Mesothelial cell of epicardium (in vitro differentiated cells): Measurements from ENCODE around the gene LORICRIN. TPM values are rescaled to one million over a fixed set of nuclear protein-coding genes. Genes with fewer than 3 reads are reported as not detected.
"Not testable (repeated sequence)": the region's sequence is repeated elsewhere in the genome, so short reads cannot be mapped to it uniquely, and the experiment has no call there.

Source experiments
- DNase-seq, 2 experiments: peaks; one replicate each; pipeline ENCODE4 v3.0.0; 2021; ENCODE audit warnings: low spot score in 2 of 2; ENCODE audit not compliant: unreplicated experiment in 2 of 2
- H3K27ac Mint-ChIP-seq: 2 replicates; pipeline ENCODE4 v1.8.0; 2021; ENCODE audit warnings: mixed read lengths
- H3K27me3 Mint-ChIP-seq: 2 replicates; pipeline ENCODE4 v1.8.0; 2021; ENCODE audit warnings: low read depth, mixed read lengths
- H3K36me3 Mint-ChIP-seq: 2 replicates; pipeline ENCODE4 v1.8.0; 2021; ENCODE audit warnings: mixed read lengths
- H3K4me1 Mint-ChIP-seq: 2 replicates; pipeline ENCODE4 v1.8.0; 2021; ENCODE audit warnings: mixed read lengths
- H3K4me3 Mint-ChIP-seq: 2 replicates; pipeline ENCODE4 v1.8.0; 2021; ENCODE audit warnings: mild to moderate bottlenecking, moderate library complexity, mixed read lengths
- H3K9me3 Mint-ChIP-seq: 2 replicates; pipeline ENCODE4 v1.8.0; 2021; ENCODE audit warnings: mixed read lengths
- total RNA-seq: library from RNA; stranded (reverse); gene quantifications from 3 replicates; pipeline ENCODE4 v1.2.1, GENCODE V29; 2021
- TF ChIP-seq, protein P1 (sequence below): fragments of 200-600 bp; sonication (generic); IDR thresholded peaks from one replicate; pipeline ENCODE4 v1.5.0; 2021; ENCODE audit warnings: antibody characterized with exemption; ENCODE audit not compliant: unreplicated experiment

Gene LORICRIN
- total RNA-seq, 1 donor from 2014 or later = not detected

DNA sequence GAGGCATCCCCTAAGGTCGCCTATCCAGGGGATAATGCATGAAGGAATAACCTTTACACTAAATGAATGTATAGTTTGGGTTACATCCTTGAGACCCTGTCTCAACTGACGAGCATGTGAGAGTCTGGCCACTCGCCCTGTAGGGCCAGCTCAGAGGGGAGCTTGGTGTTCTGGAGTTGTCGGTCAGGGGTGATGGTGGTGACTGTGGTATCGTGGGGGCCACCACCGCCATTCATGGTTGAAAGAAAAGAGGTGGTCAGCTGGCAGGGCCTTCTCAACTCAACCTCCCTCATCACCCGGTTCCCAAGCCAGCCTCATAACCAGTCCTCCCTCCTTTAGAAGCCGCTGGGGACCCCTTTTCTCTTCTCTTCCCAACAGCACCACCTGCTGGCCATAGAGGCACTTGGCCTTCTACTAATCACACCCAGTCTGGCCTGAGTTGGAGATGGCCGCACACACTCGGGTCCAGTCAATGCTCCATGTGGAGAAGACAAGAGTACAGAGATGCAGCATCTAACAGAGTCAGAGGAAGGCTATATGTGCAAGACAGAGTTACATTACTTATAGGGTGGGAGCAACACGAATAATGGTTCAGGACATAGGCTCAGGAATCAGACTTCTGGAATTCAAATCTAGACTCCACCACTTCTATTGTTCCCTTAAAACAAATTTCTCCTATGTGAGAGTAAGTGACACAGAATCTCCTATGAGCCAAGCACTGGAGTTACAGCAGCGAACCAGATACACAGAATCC lies 30.2 kb upstream of the LORICRIN start:
- not testable (repeated sequence) for H3K4me3 Mint-ChIP-seq, H3K27ac Mint-ChIP-seq, H3K4me1 Mint-ChIP-seq, H3K36me3 Mint-ChIP-seq, H3K9me3 Mint-ChIP-seq
- H3K27me3 Mint-ChIP-seq = peaks cover 25% of the 10 kb centered on the region
- DNase-seq = peak in 1 of 2 experiments; percentile 58
- TF ChIP-seq, protein P1, sequence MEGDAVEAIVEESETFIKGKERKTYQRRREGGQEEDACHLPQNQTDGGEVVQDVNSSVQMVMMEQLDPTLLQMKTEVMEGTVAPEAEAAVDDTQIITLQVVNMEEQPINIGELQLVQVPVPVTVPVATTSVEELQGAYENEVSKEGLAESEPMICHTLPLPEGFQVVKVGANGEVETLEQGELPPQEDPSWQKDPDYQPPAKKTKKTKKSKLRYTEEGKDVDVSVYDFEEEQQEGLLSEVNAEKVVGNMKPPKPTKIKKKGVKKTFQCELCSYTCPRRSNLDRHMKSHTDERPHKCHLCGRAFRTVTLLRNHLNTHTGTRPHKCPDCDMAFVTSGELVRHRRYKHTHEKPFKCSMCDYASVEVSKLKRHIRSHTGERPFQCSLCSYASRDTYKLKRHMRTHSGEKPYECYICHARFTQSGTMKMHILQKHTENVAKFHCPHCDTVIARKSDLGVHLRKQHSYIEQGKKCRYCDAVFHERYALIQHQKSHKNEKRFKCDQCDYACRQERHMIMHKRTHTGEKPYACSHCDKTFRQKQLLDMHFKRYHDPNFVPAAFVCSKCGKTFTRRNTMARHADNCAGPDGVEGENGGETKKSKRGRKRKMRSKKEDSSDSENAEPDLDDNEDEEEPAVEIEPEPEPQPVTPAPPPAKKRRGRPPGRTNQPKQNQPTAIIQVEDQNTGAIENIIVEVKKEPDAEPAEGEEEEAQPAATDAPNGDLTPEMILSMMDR = peak; percentile 48

DNA sequence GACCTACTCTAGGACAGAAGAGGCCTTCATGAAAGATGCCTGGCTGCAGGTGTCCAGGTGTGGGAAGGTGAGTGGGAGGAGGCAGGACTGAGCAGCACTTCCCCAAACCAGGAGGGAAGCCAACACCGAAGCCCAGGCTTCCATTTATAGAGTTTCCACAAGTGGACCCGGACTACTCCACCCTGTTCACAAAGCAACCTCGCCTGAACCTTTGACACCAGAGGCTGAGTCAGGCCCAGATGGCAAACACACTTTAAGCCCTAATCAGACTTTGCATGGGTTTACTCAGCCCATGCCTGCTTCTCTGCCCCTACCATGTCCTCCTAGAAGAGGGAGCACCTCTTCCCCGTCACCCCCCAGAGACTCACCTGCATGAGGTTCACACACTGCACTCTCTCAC lies 28.1 kb upstream of the LORICRIN start:
- peak in 1 of 2 experiments; percentile 14 for DNase-seq
- H3K4me1 Mint-ChIP-seq = no peaks in the 10 kb centered on the region
- H3K9me3 Mint-ChIP-seq = no peaks in the 10 kb centered on the region
- peaks cover 25% of the 10 kb centered on the region for H3K27me3 Mint-ChIP-seq
- TF ChIP-seq, protein P1 = no peak
- H3K4me3 Mint-ChIP-seq = no peak overlapping the region
- H3K36me3 Mint-ChIP-seq = no peaks in the 10 kb centered on the region
- no peak overlapping the region for H3K27ac Mint-ChIP-seq

DNA sequence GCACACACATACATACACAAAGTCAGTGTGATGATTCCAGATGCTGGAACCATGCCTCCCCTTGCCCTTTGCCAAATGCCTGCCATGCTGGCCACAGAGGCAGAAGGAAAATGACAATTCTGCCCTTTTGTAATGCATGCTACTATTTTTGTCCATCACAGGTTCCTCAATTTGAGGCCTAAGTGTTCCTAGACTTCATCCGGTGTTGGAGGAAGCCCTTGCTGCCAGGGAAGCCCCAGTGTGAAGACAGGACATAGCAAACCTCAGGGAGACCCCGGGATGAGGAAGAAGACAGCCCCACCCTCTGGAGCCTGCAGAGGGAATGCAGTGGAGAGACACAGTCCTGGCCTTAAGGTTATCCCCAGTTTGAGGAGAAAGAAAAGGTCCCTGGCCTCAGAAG lies 27.7 kb upstream of the LORICRIN start:
- Mint-ChIP-seq H3K27me3 (peaks cover 25% of the 10 kb centered on the region), H3K4me1 (no peaks in the 10 kb centered on the region), H3K9me3 (no peaks in the 10 kb centered on the region), H3K4me3 (no peak overlapping the region), H3K27ac (no peak overlapping the region), H3K36me3 (no peaks in the 10 kb centered on the region)
- DNase-seq = peak in 1 of 2 experiments; percentile 17
- TF ChIP-seq, protein P1 = no peak

DNA sequence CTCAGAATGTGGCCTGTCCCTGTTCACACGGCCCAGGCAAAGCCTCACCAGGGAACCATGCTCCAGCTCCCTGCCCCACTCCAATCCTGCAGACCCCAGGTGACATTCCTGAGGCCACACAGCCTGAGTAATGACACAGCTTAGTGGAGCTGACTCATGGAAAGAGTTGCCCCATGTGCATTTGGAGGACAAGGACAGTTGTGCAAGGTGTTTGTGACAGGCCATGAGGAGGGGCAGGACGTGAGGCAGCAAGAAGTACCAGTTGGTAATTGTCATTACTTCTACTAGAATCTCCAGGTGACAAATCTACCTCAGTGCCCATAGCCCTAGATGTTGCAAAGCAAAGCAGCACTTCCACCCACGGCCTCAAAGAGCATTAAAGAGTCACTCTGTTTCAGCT lies 26.9 kb upstream of the LORICRIN start:
- Mint-ChIP-seq H3K27ac (no peak overlapping the region), H3K36me3 (no peaks in the 10 kb centered on the region), H3K9me3 (no peaks in the 10 kb centered on the region), H3K27me3 (peaks cover 30% of the 10 kb centered on the region), H3K4me1 (no peaks in the 10 kb centered on the region), H3K4me3 (no peak overlapping the region)
- TF ChIP-seq, protein P1 = no peak
- peak in 1 of 2 experiments; percentile 19 for DNase-seq

DNA sequence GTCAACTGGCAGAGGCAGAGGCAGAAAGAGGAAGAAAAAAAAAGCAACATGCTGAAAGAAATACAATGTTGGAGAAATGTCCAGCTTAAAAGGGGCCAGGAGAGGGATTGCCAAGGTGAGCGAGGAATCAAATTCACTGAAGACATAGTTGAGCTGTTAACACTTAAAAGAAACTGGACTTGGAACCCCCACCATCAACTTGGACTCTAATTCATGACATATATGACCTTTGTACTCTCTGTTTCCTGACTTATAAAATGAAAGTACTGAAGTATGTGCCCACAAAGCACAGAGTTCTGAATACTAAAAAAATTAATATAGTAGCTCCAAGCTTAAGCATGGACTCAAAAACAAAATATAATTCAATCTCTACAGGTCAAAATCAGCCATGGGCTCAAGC lies 26.0 kb upstream of the LORICRIN start:
- no peak for DNase-seq
- TF ChIP-seq, protein P1 = no peak
- Mint-ChIP-seq H3K4me3 (no peak overlapping the region), H3K4me1 (no peaks in the 10 kb centered on the region), H3K9me3 (no peaks in the 10 kb centered on the region), H3K27ac (no peak overlapping the region), H3K27me3 (peaks cover 33% of the 10 kb centered on the region), H3K36me3 (no peaks in the 10 kb centered on the region)
